CD4-positive, alpha-beta T cell treated with Interleukin-17A for 4 hours (primary cell): ENCODE measurements around the gene GTPBP1.

ENCODE experiments used
- DNase-seq: peaks from one replicate; pipeline ENCODE4 v3.0.0-alpha.2; 2020; ENCODE audit warnings: mixed read lengths

The GTPBP1 gene

GRCh38 chr22:38761202-38762162 is 55.7 kb downstream of the GTPBP1 start:
- no peak for DNase-seq

- no peak for DNase-seq
Measured at GRCh38 chr22:38762551-38762983, 56.8 kb downstream of the GTPBP1 start.

DNA sequence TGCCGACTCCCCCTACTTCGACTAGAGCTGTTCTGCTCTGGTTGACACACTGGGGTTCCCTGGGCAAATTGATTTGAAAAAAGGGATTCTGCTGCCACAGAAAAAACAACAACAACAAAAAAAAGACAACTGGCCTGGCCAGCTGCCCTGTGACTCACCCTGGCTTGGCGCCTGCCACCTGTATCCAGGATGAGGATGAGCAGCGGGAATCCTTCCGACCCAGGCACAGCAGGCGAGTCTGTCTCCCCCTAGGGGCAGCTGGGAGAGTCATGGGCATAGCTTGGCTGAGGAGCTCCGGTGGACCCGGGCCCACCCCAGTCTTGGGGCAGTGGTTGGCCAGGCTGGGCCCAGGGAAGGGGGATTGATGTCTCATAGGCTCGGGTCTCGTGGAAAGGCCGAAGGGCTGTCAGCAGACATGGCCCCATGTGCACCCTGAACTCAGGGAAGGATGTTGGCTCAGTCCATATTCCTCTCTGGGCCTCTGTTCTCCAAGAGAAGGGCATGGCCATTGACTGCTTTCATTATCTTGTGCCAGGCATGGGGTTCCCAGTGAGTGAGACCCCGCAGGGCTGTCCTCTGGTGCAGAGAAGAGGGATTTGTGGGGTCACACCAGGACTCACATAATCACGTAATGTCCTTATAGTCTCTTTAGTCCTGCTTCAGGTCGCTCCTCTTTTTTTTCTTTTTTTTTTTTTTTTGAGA is 60.5 kb downstream of the GTPBP1 start:
- DNase-seq = peak; percentile 72

DNA sequence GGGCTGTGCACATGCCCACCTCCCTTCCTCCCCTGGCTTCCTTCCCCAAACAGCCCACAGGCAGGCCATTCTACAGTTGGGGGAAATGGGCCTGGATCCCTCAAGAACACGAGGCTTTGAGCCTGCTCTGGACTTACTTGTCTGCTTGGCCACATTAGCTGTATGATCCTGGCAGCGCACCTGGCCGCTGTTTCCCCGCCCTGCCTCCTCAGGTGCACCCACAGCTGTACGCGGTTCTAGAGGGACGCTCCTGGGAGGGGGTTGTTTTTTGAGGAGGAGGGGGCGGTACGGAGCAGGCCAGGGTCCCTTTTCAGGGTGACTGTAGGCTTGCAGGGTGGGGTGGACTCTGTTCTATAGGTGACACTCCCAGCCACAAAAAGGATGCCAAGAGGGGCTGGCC is 61.6 kb downstream of the GTPBP1 start:
- no peak for DNase-seq

GRCh38 chr22:38768036-38768435 is 62.3 kb downstream of the GTPBP1 start:
- DNase-seq = no peak

DNA sequence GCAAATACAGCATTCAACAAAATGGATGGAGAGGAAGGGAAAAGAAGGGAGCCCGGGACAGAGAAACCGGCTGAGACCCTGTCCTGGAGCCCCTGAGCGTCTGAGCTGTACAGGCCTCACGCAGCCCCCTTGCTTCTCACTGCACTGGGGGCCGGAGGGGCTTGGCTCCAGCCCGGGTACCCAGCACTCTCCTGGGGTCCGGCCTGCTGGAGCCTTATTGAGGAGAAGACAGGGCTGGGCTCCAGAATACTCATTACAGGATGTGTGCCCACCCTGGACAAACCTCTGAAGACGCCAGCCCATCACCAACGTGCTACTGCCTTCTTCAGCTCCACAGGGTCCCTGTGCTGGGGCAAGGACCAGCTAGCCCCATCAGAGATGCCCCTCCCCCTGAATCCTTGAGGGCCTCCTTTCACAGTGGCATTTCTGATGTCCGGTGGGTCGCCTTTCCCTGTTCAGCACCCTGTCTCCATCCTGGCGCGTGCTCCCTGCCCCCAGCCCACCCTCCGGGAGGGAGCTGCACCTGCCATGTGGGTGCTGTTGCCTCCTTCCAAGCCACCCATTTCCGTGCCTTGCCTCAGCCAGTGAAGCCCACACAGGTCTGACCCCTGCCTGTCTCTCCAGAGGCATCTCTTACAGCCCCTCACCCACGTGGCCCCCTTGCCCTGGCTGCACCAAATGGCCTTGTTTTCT is 64.7 kb downstream of the GTPBP1 start:
- no peak for DNase-seq

DNA sequence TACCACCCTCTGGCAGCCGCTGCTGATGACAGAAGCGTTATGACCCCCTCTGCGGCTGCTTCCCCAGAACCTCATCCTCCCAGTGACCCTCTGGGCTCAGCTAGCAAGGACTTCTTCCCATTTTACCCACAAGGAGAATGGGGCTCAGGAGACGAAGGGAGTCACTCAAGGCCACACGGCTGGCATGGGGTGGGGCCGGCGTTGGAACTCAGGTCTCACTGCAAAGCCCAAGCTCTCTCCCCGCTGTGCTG is 66.8 kb downstream of the GTPBP1 start:
- no peak for DNase-seq

DNA sequence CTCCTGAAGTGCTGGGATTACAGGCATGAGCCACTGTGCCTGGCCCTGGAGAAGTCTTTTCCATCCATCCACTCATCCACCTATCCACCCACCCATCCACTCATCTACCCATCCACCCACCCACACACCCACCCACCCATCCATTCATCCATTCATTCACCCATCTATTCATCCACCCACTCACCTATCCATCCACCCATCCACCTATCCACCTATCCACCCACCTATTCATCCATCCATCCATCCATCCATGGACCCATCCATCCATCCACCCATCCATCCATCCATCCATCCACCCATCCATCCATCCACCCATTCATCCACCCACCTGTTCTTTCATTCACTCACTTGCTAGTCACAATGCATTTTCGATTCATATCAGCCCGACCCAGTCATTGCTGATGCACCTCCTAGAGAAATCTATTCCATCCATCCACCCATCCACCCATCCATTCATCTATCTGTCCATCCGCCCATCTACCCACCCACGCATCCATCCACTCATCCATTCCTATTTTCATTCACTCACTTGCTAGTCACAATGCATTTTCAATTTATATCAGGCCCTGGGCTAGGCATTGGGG is 67.7 kb downstream of the GTPBP1 start:
- DNase-seq = no peak

- DNase-seq = no peak
Measured at GRCh38 chr22:38774496-38775166, 68.9 kb downstream of the GTPBP1 start.

GRCh38 chr22:38775656-38776055 is 69.9 kb downstream of the GTPBP1 start:
- no peak for DNase-seq

DNA sequence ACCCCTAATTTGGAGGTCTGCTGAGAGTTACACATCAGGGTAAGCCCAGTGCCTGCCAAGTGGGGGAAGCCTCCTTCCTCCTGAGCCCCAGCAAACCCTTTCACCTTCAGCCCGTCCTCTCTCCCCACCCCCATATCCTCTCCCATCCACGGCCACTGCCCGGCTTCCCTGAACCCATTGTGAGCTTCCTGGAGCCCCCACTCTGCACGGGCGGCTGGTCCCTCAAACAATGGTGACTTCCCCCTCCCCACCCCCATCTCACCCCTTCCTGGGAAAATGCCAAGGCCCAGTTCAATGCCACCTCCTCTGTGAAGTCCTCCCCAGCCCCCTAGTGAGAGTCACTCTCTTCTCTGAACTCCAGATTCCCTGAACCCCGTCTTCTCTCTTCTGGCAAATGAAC is 70.3 kb downstream of the GTPBP1 start:
- no peak for DNase-seq

DNA sequence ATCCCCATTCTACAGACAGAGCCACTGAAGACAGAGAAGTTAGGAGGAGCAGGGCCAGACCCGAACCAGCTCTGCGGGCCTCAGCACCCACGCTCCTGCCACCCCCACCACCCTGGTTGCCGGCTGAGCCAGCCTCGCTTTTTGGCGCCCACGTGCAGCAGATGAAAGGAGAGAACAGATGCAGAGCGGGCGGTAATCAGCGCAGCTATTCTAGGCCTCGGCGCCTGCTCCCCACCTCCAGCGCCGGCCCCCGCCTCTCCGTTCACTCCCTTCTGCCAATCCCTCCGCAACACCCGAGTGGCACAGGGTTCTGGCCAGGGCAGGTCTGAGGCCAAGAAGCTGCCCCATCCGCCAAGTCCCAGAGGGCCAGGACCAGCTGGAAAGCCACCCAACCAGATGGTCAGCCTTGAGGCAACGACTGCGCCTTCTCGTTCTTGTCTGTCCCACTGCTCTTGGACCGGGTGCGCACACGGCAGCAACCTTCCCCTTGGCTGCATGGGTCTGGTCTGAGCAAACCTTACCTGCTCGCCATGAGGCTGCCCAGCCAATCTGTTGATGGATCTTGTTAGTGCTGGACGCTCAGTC is 71.4 kb downstream of the GTPBP1 start:
- no peak for DNase-seq

DNA sequence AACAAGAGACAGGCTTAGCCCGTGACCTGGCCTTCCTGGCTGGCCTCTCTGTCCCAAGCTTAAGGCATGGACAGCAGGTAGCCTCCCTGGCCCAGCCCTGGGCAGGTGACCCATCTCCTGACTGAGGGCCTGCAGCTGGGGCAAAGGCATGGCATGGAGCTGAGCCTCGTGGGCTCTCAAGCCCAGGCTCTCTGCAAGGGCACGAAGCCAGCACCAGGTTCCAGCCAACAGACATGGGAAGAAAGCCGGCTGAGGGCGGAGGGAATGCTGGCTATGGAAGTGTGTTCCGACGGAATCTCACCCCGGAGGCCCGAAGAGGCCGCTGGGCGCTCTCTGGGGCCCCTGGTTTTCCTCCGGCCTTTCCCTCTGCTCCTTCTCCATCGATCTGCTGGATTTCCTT is 75.3 kb downstream of the GTPBP1 start:
- DNase-seq = no peak

DNA sequence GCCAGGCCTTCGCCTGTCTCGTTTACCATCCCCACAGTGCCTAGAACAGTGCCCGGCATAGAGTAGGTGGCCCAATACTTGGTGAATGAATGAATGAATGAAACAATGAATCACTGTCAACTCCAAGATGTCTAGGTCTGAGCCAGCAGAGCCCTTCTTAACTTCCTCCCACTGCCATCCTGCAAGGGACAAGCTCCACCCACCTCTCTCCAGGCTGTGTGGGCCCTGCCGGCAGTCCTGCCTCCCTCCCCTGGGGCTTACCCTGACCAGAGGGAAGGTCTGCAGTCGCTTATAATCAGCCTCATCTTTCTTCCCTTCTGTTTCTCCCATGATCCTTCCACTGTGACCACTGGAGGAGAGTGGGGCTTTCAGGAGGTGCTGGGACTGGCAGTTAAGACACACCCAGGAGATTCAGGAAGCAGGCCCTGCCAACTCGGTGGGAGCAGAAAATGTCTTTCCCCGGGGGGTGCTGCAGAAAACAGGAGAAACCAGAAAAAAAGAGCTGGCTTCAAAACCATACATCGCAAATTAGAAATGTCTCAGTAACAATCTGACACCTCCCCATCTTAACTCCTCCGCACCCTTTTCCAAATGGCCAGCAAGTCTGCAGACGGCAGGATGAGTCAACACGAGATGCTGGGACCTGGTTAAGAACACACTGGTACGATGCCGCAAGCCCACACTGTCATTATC is 76.8 kb downstream of the GTPBP1 start:
- DNase-seq = no peak
